ENCODE measurements around the gene CTDSPL2.
"Not testable (repeated sequence)": the region's sequence is repeated elsewhere in the genome, so short reads cannot be mapped to it uniquely, and the experiment has no call there.

Gene CTDSPL2

DNA sequence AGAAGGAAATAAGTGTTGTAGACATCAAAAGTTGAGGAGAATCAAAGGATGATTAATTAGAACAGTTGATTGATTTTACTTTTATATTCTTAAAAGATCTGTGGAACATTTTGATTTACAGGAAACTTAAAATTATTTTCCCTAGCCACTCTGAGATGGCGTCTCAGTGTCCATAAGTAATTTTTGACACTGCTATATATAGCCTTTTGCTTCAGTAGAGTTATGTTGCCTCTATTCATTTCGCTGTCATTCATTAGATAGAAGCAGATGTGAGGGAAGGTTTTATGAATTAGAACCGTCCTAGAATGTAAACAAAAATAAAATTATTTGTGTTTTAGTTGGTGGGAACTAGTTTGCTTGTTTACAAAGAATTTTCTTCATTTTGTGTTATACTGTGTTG lies 58.5 kb downstream of the CTDSPL2 start:
- no peak for DNase-seq

DNA sequence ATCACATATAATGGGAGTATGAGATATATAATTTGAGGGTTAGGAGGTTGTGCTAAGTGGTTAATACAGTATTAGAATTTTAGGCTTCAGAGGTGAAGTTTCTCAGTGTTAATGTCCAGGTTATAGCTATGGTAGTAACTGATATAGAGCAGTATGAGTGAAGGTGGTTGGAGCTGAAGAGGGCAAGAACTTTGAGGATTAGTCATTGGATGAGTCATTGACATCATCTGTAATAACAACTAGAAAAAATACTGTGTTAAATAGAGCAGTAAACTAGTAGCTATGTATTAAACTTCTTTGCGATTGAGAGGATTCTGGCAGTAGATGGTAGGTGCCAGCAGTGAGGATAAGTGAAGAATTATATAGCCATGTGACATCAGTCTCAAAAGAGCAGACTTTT lies 62.0 kb downstream of the CTDSPL2 start:
- DNase-seq: no peak

DNA sequence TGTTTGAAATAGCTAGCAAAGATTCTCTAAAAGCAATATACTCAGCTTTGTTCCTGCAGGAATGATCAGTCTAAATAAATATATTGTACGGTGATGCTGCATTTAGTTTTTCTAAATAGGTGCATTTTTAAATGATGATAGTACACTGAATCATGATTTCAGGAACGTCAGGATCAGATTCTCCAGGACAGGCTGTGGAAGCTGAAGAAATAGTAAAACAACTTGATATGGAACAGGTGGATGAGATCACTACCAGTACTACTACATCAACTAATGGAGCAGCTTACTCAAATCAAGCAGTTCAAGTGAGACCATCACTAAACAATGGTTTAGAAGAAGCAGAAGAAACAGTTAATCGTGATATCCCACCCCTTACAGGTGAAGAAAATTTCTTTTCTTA lies 63.2 kb downstream of the CTDSPL2 start:
- no peak for DNase-seq

DNA sequence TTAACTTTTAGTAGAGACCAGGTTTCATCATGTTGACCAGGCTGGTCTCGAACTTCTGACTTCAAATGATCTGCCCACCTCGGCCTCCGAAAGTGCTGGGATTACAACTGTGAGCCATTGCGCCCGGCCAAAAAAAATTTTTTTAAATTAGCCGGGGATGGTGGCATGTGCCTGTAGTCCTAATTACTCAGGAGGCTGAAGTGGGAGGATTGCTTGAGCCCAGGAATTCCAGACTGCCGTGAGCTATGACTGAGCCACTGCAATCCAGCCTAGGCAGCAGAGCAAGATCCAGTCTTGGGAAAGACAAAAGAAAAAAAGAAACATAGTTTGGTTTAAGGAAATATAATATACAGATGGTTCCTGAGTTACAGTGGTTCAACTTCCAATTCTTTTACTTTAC lies 64.6 kb downstream of the CTDSPL2 start:
- no peak for DNase-seq

DNA sequence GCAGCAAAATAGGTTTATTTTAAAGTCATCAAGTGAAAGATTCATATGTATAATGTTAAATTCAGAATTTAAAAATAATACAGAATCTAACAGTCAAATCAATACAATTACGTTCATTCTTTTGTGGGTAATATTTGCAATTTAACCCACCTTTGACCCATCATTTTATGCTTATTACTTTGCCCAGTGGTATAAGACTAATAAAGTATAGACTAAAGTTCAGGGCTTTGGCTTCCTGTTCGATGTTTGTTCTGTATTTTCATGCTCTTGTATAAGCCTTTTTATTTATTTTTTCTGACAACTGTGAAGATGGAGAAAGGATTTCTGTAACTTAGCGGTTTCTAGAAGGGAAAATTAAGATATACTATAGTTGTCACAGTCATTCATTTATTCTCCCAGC lies 65.2 kb downstream of the CTDSPL2 start:
- no peak for DNase-seq

DNA sequence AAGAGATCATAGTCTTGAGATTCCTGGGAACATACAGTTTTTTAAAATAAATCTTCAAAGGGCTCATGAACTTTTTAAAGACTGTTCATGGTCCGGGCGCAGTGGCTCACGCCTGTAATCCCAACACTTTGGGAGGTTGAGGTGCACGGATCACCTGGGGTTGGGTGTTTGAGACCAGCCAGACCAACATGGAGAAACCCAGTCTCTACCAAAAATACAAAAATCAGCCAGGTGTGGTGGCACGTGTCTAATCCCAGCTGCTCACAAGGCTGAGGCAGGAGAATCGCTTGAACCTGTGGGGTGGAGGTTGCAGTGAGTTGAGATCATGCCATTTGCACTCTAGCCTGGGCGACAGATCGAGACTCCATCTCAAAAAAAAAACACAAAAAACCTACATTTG lies 68.1 kb downstream of the CTDSPL2 start:
- DNase-seq: no peak

DNA sequence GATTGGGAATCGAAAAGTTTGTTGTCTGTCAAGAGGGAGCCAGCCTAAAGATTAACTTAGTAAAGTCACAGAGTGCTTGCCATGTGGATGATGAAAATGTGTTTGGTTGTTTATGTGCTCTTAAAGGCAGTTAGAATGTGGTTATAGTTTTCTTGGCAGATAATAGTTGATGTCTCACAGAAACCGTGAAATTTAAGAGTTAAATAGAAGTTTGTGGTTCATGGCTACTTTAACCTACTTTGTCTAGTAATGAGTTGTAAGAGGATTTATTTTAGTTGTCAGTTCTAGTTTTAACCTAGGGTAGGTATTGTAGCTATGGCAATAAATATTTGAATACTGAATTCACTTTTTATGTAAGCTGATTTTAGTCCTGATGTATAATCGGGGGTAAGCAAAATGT lies 73.1 kb downstream of the CTDSPL2 start:
- no peak for DNase-seq

DNA sequence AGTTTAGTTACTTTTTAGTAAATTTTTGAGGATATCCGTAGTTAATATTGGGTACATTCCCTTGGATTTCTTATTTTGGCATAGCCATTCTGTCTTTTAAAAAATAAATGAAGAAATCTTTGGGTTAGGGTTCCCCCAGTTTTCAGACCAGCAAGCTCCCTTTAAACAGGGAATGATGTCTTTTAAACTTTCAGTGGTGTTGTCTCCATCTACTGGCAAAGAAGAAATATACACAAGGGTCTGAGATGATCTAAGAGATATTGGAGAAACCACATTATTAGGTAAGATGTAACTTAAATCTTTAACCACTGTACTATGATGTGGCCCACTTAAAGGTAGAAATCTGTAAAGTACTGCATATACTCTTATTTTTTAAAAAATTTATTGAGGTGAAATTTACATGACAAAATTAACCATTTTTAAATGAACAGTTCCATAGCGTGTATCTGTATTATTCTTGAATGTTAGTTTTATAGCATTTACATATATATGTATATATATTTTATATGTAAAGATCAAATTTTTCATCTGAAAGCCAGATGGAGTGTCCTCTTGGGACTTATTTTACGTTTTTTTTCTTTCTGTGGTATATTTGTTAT lies 74.4 kb downstream of the CTDSPL2 start:
- no peak for DNase-seq

DNA sequence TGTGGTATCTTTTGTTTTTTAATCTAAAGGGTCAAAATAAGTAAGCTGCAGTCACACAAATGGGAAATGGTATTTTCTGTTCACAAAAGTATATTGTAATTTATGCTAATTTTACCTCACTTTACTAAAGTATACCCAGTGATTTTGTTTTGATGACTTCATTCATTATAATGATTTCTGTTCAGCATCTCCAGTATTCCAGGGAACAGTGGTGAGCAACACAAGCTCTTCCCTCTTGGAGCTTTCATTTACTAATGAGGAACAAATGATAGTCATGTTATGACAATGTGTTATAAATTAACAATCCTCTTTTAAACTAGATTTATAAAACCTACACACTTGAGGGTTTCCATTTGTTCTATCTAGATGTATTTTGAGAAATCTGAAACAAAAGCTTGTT lies 89.0 kb downstream of the CTDSPL2 start:
- no peak for DNase-seq

DNA sequence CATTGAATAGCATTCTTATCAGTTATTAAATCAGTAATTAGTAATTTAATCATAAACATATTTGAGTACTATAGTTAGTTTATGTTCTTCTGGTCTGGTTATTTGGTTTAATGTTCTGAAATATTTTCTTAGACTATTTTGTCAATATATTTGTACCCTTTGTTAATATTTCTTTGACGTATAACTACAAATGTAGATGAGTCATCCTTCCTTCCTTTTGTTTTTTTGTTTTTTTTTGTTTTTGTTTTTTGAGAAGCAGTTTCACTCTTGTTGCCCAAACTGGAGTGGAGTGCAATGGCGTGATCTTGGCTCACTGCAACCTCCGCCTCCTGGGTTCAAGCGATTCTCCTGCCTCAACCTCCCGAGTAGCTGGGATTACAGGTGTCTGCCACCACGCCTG lies 92.1 kb downstream of the CTDSPL2 start:
- DNase-seq: no peak

DNA sequence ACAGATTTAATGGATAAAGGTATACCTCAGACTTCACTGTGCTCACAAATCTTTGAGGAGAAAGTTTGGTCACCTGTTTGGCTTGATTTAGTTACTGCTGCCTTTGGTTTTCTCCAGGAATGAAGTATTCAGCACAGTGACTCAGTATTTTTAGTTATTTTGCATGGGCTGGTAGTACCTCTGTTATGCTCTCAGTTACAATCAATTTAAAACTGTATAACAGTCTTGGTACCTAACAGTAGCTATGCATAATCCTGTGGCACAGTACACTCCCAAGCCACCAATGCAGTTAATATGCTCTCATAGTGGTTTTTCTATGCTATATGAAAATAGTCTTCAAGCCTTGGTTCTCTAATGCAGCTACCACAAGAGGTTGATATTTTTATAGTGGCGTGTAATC lies 97.6 kb downstream of the CTDSPL2 start:
- DNase-seq: no peak

DNA sequence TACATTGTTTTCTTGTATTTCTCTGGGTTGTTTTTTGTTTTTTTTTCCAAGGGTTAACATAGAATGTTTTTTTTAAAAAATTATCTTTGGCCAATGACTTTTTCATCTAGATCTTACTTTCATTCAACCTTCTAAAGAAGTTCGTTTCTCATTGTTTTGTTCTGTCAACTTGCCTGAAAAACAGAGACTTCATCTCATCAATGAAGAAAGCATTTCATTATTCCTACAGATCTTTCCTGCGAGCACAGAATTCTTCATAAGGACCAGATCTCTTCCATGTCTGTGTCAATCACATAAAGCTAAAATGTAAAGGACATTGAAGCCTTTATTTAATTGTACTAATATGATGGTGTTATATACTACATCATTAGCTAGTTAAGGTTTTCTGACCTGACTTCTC lies 99.8 kb downstream of the CTDSPL2 start:
- DNase-seq: no peak

DNA sequence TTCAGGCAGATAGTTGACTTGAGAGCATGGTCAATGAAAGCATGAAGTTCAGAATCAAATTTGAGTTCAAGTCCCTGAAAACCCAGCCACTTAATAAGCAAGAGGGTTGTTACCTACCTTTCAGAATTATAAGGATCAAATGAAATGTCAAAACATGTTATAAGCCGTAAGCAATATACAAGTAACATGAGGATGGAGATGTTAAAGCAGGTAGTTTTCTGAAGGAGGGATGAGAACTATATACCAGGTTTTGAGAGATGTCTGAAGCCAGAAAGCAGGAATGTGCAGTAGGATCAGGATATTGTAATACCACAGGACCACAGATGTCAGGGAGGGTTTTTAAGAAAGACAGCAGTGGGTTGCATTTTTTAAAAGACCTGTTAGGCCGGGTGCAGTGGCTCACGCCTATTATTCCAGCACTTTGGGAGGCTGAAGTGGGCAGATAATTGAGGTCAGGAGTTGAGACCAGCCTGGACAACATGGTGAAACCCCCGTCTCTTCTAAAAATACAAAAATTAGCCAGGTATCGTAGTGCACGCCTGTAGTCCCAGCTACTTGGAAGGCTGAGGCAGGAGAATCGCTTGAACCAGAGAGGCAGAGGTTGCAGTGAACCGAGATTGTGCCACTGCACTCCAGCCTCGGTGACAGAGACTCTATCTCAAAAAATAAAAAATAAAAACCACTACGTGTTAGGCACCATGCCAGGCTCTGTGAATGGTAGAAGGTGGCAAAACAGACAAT lies 102.6 kb downstream of the CTDSPL2 start:
- no peak for DNase-seq

DNA sequence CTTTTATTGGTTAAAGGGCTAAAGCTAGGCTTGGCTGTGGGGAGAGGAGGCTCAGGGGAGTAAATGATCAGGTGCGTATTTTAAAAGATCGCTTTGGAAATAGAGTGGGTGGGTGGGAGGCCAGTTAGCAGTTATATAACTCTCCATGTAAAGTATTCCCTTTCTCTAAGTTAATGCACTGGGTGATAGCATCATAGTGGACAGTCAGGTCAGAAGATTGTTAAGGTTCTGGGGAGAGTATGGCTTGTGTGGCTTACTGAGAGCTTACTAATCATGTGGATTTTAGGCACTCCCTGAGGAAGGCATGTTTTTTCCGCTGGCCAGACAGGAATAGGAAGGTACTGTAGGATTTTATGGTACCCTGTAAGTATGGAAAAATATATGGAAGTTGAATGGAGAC lies 103.2 kb downstream of the CTDSPL2 start:
- DNase-seq: no peak

DNA sequence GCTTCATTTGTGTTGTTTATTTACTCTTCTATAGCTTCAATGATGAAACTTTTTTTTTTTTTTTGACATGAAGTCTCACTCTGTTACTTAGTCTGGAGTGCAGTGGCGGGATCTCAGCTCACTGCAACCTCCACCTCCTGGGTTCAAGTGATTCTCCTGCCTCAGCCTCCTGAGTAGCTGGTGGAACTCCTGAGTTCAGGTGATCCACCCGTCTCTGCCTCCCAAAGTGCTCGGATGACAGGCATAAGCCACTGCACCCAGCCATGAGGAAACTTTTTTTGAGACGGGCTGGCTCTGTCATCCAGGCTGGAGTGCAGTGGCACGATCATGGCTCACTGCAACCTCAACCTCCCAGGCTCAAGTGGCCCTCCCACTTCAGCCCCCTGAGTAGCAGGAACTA lies 104.8 kb downstream of the CTDSPL2 start:
- DNase-seq: not testable (repeated sequence)

DNA sequence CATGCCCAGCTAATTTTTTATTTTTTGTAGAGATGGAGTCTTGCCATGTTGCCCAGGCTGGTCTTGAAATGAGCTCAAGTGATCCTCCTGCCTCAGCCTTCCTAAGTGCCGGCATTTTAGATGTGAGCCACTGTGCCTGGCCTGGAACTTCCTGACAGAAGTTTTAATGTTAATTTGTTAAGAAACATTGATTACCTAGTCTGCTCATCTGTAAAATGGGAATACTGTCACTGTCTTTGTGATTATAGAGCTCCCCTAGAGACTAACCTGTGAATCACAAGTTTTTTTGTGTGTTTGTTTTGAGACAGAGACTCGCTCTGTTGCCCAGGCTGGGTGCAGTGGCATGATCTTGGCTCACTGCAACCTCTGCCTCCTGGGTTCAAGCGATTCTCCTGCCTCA lies 105.3 kb downstream of the CTDSPL2 start:
- DNase-seq: no peak

DNA sequence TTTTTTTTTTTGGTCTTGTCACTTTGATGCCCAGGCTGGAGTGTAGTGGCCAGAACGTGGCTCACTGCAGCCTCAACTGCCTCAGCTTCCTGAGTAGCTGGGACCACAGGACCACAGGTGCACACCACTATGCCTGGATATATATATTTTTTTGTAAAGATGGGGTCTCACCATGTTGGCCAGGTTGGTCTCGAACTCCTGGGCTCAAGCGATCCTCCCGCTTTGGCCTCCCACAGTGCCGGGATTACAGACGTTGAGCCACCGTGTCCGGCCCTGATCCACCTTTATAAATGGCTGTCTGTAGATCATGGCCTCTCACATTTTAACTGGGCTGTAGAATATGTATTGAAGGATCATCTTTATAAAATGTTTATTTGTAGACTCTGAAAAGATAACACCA lies 107.7 kb downstream of the CTDSPL2 start:
- no peak for DNase-seq

DNA sequence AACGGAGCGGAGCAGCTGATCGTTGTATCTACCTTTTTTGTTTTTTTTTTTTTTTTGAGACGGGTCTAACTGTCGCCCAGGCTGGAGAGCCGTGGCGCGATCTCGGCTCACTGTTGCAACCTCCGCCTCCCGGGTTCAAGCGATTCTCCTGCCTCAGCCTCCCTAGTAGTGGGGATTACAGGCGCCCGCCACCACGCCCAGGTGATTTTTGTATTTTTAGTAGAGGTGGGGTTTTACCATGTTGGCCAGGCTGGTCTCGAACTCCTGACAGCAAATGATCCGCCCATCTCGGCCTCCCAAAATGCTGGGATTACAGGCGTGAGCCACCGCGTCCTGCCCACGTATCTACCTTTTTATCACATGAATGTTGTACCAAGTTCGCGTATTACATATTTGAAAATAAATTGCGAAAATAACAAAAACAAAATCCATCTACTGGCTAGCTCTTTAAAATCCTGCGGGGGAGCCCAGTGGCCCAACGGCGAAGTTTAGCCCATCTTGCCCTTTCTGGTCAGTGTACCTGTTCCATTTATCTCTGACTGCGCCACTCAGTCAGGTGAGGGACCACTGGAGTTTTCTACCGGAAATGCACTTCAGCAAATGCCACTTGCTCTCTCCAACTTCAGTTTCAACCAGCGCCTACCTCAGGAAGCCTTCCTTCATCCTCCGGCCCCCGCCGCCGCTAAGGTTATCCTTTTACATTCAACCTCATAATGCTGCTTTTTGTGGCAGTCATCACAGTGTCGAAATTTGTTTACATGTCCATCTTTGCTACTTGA lies 108.3 kb downstream of the CTDSPL2 start:
- no peak for DNase-seq

DNA sequence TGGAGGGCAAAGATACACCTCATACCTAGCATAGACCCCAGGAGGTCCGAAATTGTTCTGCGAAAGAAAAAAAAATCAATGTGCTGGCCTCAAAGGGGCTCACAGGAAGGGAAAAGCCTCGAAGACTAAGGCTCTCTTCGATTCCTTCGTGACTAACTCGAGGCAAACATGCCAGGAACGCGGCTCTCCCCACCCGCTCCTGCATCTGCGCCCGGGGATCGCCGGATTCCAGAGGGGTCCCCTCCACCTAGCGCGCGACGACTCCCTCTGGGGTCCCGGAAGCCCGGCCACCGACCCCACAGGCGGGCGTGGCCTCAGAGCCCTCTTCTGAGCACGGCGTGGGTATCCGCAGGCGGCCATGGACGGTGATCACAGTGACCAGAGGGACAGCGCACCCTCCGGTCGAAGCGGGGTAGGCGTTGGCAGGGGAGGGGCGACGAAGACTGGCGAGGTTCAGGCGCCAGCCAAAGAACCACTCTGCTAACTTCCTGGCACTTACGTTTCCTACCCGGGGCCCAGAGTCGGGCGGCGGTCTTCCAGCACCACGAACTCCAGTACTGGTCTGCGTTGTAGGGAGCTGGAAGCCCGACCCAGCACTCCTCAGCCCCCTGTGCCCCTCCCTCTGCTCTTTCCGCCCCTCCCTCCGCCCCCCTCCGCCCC lies 109.0 kb downstream of the CTDSPL2 start:
- no peak for DNase-seq

DNA sequence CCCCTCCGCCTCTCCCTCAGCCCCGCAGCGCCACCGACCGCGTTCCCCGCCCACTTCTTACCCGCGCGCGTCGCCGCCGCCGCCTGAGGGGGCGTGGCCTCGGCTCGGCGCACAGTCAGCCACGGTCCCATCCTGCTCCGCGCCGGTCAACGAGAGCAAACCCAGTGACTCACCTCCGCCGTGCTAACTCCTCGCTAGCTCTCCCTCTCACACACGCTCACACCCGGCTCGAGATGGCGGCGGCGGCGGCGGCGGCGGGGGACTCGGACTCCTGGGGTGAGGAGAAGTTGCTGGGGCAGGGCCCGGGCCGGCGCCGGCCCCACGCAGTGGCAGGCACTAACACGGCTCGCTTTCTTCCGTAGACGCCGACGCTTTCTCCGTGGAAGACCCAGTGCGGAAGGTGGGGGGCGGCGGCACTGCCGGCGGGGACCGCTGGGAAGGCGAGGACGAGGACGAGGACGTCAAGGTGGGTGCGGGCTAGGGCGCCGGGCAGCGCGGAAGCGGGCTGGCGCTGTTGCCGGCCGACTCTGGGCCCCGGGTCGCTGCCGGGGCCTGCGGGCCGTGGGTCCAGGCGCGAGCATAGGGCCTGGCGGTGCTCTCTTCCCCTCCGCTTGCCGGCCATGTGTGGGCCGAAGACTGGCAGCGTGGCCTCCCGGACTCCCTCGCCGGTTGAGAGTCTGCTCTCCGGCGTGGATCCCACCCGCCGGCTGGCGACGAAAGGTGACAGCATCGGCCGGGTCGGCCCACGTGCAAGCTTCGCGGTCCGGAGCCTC lies 109.7 kb downstream of the CTDSPL2 start, which contains the start of gene EIF3J:
EIF3J (plus strand) TSS at position 186 of the 773 bp plus-strand sequence; CDS start at position 234, 48 bp downstream.
- peak; percentile 93 for DNase-seq

DNA sequence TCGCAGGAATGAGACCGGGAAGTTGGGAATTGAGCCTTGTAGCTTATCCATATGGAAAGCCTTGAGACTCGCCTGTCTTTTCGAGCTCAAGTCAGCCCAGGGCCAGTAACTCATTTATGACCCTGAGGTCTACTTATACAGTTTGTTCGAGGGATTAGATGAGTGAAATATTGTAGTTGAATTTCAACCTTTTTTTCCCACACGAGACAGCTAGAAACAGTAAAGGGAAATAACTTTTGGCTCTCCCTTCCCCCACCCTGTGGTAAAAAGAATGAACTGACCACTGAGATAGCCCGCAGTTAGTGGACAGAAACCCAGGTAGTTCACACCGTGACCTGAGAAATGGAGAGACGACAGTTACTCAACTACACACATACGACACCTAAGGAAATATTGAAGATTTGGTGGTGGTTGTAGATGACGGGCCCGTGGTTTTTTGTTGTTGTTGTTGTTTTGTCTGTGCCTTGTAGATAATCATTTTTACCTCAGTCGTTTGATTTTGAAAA lies 110.4 kb downstream of the CTDSPL2 start:
- DNase-seq: no peak

DNA sequence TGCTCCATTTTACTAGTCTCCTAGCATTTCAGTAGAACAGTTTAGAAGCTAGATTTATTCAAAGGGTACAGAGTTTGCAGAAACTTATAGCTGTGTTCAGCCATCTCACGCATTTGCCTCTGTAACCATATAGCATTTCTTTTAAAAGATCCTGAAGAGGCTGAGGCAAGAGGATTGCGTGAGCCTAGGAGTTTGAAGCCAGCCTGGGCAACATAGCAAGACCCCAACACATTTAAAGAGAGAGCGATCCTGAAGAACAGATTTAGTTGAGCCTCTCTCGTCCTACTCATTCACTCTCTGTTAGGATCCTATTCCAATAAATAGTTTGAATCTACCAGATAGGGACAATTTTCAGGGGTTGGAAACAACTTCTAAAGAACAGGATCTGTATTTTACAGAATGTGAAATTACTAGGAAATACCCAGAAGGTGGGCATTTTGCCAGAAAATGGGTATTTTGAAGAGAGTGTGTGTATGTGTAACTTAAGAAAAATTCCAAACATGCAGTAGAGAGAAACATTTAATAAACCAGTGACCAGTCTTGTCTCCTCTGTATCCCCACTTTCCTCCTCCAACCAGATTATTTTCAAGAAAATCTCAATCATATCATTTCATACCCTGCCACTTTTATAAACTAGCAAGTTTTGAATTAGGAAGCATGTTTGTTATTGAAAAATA lies 114.0 kb downstream of the CTDSPL2 start:
- DNase-seq: no peak

All from activated CD4-positive, alpha-beta T cell treated with anti-CD3 and anti-CD28 coated beads for 1 hour (primary cell).